IMR-90 (cell line): ENCODE measurements around the gene CNTLN. TPM values are rescaled to one million over a fixed set of nuclear protein-coding genes. Genes with fewer than 3 reads are reported as not detected.

ENCODE experiments used
- ATAC-seq: fragments of 200-7000 bp; cut with Tn5 transposase; 2 replicates; pipeline ENCODE4 v1.9.1; 2020; ENCODE audit warnings: low read depth, mild to moderate bottlenecking, moderate library complexity
- BruUV-seq: library from RNA; stranded (reverse); fragments of 400-500 nt; replicated peaks from 2 replicates; lab custom pipeline; 2021; lab: Mats Ljungman, UMichigan
- CTCF ChIA-PET: fragments of 300-600 bp; formaldehyde crosslinking; extraction: SDS; loops from one replicate; lab custom pipeline; 2021; ENCODE audit warnings: antibody characterized with exemption; lab: Yijun Ruan, JAX
- POLR2A ChIA-PET: fragments of 300-600 bp; sonication (Branson Sonifier 250); formaldehyde crosslinking; loops from one replicate; lab custom pipeline; 2022; ENCODE audit warnings: antibody characterized with exemption; ENCODE audit not compliant: unreplicated experiment; lab: Charles Lee
- DNase-seq: peaks from one replicate; pipeline ENCODE4 v3.0.0; 2013
- H2AFZ ChIP-seq: replicated peaks from 2 replicates; pipeline ENCODE3; 2013; ENCODE audit warnings: low read length, mild to moderate bottlenecking; ENCODE audit not compliant: poor library complexity
- H2AK5ac ChIP-seq: 2 replicates; pipeline ENCODE4 v1.6.1; 2013; ENCODE audit warnings: low read depth, low read length, inconsistent platforms
- H2AK9ac ChIP-seq: replicated peaks from 2 replicates; pipeline ENCODE3; 2013; ENCODE audit warnings: mild to moderate bottlenecking, low read depth, low read length, moderate library complexity; ENCODE audit not compliant: poor library complexity
- H2BK120ac ChIP-seq: 2 replicates; pipeline ENCODE4 v1.6.1; 2013; ENCODE audit warnings: low read depth, low read length, inconsistent platforms
- H2BK15ac ChIP-seq: 3 replicates; pipeline ENCODE4 v1.6.1; 2013; ENCODE audit warnings: low read depth, low read length, inconsistent platforms
- H2BK20ac ChIP-seq: 2 replicates; pipeline ENCODE4 v1.6.1; 2013; ENCODE audit warnings: low read depth, mild to moderate bottlenecking, inconsistent platforms, low read length, moderate library complexity
- H2BK5ac ChIP-seq: 2 replicates; pipeline ENCODE4 v1.6.1; 2013; ENCODE audit warnings: mild to moderate bottlenecking, low read depth, low read length, inconsistent platforms; ENCODE audit not compliant: poor library complexity, severe bottlenecking
- H3K14ac ChIP-seq: replicated peaks from 2 replicates; pipeline ENCODE4 v1.6.1; 2013; ENCODE audit warnings: low read depth, low read length, inconsistent platforms
- H3K18ac ChIP-seq: 2 replicates; pipeline ENCODE4 v1.6.1; 2013; ENCODE audit warnings: low read depth, low read length, control low read depth
- H3K23ac ChIP-seq: 2 replicates; pipeline ENCODE4 v1.6.1; 2013; ENCODE audit warnings: low read depth, low read length, inconsistent platforms
- H3K27ac ChIP-seq: 2 replicates; pipeline ENCODE4 v1.5.1; 2013; ENCODE audit warnings: mild to moderate bottlenecking, control low read depth, low read length; ENCODE audit not compliant: insufficient read depth
- H3K27me3 ChIP-seq: 2 replicates; pipeline ENCODE4 v1.6.1; 2013; ENCODE audit warnings: low read length; ENCODE audit not compliant: control insufficient read depth, insufficient read depth
- H3K36me3 ChIP-seq: 2 replicates; pipeline ENCODE4 v1.6.1; 2013; ENCODE audit warnings: low read length, mixed read lengths; ENCODE audit not compliant: control insufficient read depth, insufficient read depth
- H3K4ac ChIP-seq: 2 replicates; pipeline ENCODE4 v1.6.1; 2013; ENCODE audit warnings: low read depth, low read length, inconsistent platforms
- H3K4me1 ChIP-seq: 2 replicates; pipeline ENCODE4 v1.6.1; 2013; ENCODE audit warnings: low read length, mixed read lengths; ENCODE audit not compliant: control insufficient read depth, insufficient read depth
- H3K4me2 ChIP-seq: 2 replicates; pipeline ENCODE4 v1.6.1; 2013; ENCODE audit warnings: low read depth, mild to moderate bottlenecking, control low read depth, low read length, moderate library complexity
- H3K4me3 ChIP-seq: 2 replicates; pipeline ENCODE4 v1.5.1; 2013; ENCODE audit warnings: low read depth, mild to moderate bottlenecking, control low read depth, low read length, moderate library complexity; ENCODE audit not compliant: insufficient read depth
- H3K56ac ChIP-seq: 2 replicates; pipeline ENCODE4 v1.6.1; 2013; ENCODE audit warnings: low read length, inconsistent platforms; ENCODE audit not compliant: insufficient read depth; ENCODE audit errors: extremely low read depth
- H3K79me1 ChIP-seq, 2 experiments: 2 replicates each; pipeline ENCODE4 v1.6.1; 2013; ENCODE audit warnings: low read length in 2 of 2, inconsistent platforms in 1 of 2, low read depth in 1 of 2
- H3K9ac ChIP-seq: 2 replicates; pipeline ENCODE4 v1.6.1; 2013; ENCODE audit warnings: low read depth, low read length, control low read depth
- H3K9me1 ChIP-seq: 2 replicates; pipeline ENCODE4 v1.6.1; 2013; ENCODE audit warnings: low read length, inconsistent platforms; ENCODE audit not compliant: insufficient read depth
- H3K9me3 ChIP-seq: 2 replicates; pipeline ENCODE4 v1.6.1; 2013; ENCODE audit warnings: low read length; ENCODE audit not compliant: control insufficient read depth, insufficient read depth
- H4K20me1 ChIP-seq: 2 replicates; pipeline ENCODE4 v1.6.1; 2013; ENCODE audit warnings: low read length, inconsistent platforms; ENCODE audit not compliant: insufficient read depth
- H4K5ac ChIP-seq: 2 replicates; pipeline ENCODE4 v1.6.1; 2013; ENCODE audit warnings: mild to moderate bottlenecking, low read depth, low read length, control low read depth
- H4K8ac ChIP-seq, 2 experiments: 2 replicates each; pipeline ENCODE4 v1.6.1; 2013; ENCODE audit warnings: low read depth in 2 of 2, low read length in 2 of 2, control low read depth in 1 of 2, inconsistent platforms in 1 of 2
- H4K91ac ChIP-seq: 2 replicates; pipeline ENCODE4 v1.6.1; 2013; ENCODE audit warnings: low read depth, low read length, inconsistent platforms; ENCODE audit not compliant: insufficient read depth
- CHD1 ChIP-seq: IDR thresholded peaks from 2 replicates; pipeline ENCODE4 v1.6.1; 2012; ENCODE audit warnings: low read depth, low read length, improper control_type of control experiment
- FOS ChIP-seq: fragments of 150-350 bp; IDR thresholded peaks from 2 replicates; pipeline ENCODE4 v1.6.1; 2016; ENCODE audit warnings: low read depth, low read length
- MAZ ChIP-seq: IDR thresholded peaks from 2 replicates; pipeline ENCODE4 v1.6.1; 2012; ENCODE audit warnings: low read depth, mild to moderate bottlenecking, low read length, improper control_type of control experiment, moderate library complexity, borderline replicate concordance
- MXI1 ChIP-seq: IDR thresholded peaks from 2 replicates; pipeline ENCODE4 v1.6.1; 2012; ENCODE audit warnings: low read depth, mild to moderate bottlenecking, low read length, moderate library complexity, borderline replicate concordance
- NFE2L2 ChIP-seq: fragments of 150-350 bp; IDR thresholded peaks from 2 replicates; pipeline ENCODE4 v1.6.1; 2016; ENCODE audit warnings: low read depth, mild to moderate bottlenecking, low read length
- RAD21 ChIP-seq: IDR thresholded peaks from 2 replicates; pipeline ENCODE4 v1.6.1; 2012; ENCODE audit warnings: low read length, improper control_type of control experiment
- RFX5 ChIP-seq: IDR thresholded peaks from 2 replicates; pipeline ENCODE4 v1.8.0; 2012; ENCODE audit warnings: low read depth, mild to moderate bottlenecking, low read length, moderate library complexity
- WGBS, 2 experiments: methylation state at CpG; one replicate each; pipeline versions ENCODE4 v1.1.5 to v1.1.7; 2013; ENCODE audit warnings: missing lambda C conversion rate in 2 of 2; ENCODE audit not compliant: insufficient read length in 1 of 2; ENCODE audit errors: extremely low coverage in 2 of 2; 5-methylcytosine and 5-hydroxymethylcytosine counted together
- dilution Hi-C: fragments of 300-500 bp; cut with HindIII; formaldehyde crosslinking; loops from one replicate; pipeline ENCODE4 v1.14.3; 2018; ENCODE audit warnings: low sequenced_read_pairs; ENCODE audit not compliant: unreplicated experiment
- in situ Hi-C: fragments of 300-500 bp; cut with MboI; formaldehyde crosslinking; loops from 3 replicates; pipeline ENCODE4 v1.14.3; 2019; ENCODE audit warnings: low sequenced_read_pairs, inconsistent platforms, mixed read lengths
- intact Hi-C: fragments of 100-400 bp; cut with micrococcal nuclease; formaldehyde crosslinking; loops from 2 replicates; pipeline ENCODE4 v1.10.0; 2022
- polyA plus RNA-seq, 3 experiments: library from polyadenylated mRNA; depleted of rRNA; stranded (reverse); fragments of >200 nt; gene quantifications; 2 replicates each; pipeline ENCODE4 v1.2.3, GENCODE V29; 2012; ENCODE audit warnings: low replicate concordance in 1 of 3
- total RNA-seq: library from RNA; depleted of rRNA; stranded (reverse); fragments of >200 nt; gene quantifications from 2 replicates; pipeline ENCODE4 v1.2.3, GENCODE V29; 2012
- TF ChIP-seq, protein P1 (sequence below): conservative IDR thresholded peaks from 2 replicates; pipeline ENCODE4 v1.5.1; 2012; ENCODE audit warnings: mild to moderate bottlenecking, low read depth, low read length, improper control_type of control experiment

Gene CNTLN
- total and polyA plus RNA-seq, 2 of the 4 experiments (the other 2 are of a cell fraction) = 3.8 to 5.9 TPM

DNA sequence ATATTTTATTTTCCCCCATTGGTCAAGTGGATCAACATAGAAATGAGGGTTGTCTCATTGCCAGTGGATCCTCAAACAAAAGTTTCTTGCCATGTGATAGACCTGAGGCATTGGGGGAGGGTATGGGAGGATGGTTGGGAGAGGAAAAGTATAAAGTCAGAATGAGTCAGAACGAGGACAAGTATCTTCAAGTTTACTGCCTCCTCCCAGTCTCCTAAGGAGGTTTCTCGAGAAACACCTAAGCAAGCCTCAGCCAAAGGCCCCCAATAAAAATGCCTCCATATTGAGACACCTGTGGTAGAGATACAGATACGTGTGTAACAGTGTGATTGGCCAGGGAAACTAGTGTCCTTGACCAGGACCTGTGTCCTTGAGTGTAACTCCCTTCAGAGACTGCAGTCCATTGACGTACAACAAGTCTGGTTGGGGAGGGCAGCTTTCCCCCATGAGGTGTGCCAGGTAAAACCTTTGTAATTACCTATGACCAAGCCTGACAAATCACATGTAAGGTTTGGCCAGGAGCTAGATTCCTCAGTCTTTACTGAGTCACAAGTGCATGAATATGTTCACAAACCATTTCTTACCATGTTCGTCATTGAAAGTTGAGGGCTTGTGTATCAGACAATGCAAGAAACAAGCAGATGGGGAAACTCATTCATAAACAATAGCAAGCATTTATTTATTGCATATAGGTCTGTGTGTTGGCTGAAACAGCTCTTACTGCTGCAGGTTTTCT lies 245.5 kb downstream of the CNTLN start:
- Histone ChIP-seq H2AK9ac (no peak overlapping the region), H3K9me3 (no peaks in the 10 kb centered on the region), H3K9me1 (no peaks in the 10 kb centered on the region; the same call in 1 of the 2 replicates), H4K8ac (no peak overlapping the region), H3K9ac (no peak overlapping the region), H2BK120ac (no peak overlapping the region), H2AFZ (no peak overlapping the region), H2AK5ac (no peak overlapping the region), H4K20me1 (no peaks in the 10 kb centered on the region), H3K14ac (no peak overlapping the region), H3K27ac (no peak overlapping the region), H3K23ac (no peak overlapping the region), H3K56ac (no peak overlapping the region), H3K4me2 (no peak overlapping the region), H3K79me1 (no peaks in the 10 kb centered on the region), H3K36me3 (no peaks in the 10 kb centered on the region), H2BK5ac (no peak overlapping the region), H2BK20ac (no peak overlapping the region), H4K5ac (no peak overlapping the region), H3K4ac (no peak overlapping the region), H3K18ac (no peak overlapping the region), H3K4me1 (peaks cover 2% of the 10 kb centered on the region; the same call in 1 of the 2 replicates), H3K27me3 (no peaks in the 10 kb centered on the region), H2BK15ac (no peak overlapping the region), H4K91ac (no peak overlapping the region), H3K4me3 (no peak overlapping the region)
- in situ Hi-C loops = no loop called here
- 100% methylated on average over 1 of the region's 5 CpGs; no CpG with 5 or more reads in 1 of the 2 experiments for WGBS, 2 experiments
- no peak for ATAC-seq
- intact Hi-C loops = no loop called here
- BruUV-seq = no TSS peak
- POLR2A ChIA-PET = no interaction called here
- CTCF ChIA-PET = no interaction called here
- TF ChIP-seq RFX5 (no peak), FOS (no peak), MAZ (no peak), RAD21 (no peak), NFE2L2 (no peak), CHD1 (no peak), MXI1 (no peak)
- TF ChIP-seq, protein P1, sequence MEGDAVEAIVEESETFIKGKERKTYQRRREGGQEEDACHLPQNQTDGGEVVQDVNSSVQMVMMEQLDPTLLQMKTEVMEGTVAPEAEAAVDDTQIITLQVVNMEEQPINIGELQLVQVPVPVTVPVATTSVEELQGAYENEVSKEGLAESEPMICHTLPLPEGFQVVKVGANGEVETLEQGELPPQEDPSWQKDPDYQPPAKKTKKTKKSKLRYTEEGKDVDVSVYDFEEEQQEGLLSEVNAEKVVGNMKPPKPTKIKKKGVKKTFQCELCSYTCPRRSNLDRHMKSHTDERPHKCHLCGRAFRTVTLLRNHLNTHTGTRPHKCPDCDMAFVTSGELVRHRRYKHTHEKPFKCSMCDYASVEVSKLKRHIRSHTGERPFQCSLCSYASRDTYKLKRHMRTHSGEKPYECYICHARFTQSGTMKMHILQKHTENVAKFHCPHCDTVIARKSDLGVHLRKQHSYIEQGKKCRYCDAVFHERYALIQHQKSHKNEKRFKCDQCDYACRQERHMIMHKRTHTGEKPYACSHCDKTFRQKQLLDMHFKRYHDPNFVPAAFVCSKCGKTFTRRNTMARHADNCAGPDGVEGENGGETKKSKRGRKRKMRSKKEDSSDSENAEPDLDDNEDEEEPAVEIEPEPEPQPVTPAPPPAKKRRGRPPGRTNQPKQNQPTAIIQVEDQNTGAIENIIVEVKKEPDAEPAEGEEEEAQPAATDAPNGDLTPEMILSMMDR = no peak
- no peak for DNase-seq
- dilution Hi-C loops = no loop called here
